ENCODE results near the gene CAPN1. TPM values are rescaled to one million over a fixed set of nuclear protein-coding genes. Genes with fewer than 3 reads are reported as not detected.

CAPN1 gene
- polyA plus RNA-seq, 2 of the 4 experiments (the other 2 are of a cell fraction), result 63.7 to 93.1 TPM

DNA sequence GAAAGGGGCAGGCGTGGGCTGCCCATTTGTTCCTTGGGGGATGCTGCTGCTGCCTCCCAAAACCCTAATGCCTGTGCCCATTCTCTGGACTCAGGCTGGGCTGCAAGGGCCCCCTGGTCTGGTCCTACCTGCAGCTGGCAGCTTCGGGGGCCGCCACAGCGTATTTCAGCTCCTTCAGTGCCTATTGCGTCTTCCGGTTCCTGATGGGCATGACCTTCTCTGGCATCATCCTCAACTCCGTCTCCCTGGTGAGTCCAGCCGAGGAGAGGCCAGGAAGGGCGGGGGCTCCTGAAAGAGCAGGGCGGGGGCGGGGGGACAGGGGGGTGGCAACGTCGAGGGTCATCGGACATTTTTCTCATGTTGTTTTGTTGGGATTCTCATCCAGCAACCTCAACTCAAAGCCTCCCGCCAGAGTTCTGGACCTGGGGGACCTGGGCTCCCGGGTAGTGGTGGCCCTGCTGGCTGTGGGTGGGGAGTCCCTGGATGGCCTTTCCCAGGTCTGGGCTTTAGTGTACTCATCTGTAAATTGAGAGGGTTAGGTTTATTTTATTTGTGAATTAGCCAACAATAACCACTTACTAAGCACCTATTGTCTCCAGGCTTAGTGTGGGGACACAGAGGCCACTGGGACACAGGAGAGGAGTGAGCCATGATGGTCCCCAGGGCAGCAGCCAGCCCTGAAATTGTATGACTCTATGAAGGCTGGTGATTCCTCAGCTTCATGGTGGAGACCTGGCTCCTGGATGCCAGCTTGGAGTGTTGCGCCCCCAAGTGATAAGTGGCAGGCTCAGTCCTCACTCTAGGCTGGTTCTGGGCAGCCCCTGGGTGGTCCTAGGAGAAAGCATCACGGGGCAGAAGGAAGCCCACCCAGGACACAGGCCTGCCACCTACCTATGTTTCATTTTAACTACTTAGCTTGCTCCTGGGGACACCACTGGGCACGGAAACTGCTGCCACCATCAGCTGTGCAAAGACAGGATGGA, 36.0 kb downstream of the CAPN1 start (continued):
- TF ChIP-seq, protein P1, sequence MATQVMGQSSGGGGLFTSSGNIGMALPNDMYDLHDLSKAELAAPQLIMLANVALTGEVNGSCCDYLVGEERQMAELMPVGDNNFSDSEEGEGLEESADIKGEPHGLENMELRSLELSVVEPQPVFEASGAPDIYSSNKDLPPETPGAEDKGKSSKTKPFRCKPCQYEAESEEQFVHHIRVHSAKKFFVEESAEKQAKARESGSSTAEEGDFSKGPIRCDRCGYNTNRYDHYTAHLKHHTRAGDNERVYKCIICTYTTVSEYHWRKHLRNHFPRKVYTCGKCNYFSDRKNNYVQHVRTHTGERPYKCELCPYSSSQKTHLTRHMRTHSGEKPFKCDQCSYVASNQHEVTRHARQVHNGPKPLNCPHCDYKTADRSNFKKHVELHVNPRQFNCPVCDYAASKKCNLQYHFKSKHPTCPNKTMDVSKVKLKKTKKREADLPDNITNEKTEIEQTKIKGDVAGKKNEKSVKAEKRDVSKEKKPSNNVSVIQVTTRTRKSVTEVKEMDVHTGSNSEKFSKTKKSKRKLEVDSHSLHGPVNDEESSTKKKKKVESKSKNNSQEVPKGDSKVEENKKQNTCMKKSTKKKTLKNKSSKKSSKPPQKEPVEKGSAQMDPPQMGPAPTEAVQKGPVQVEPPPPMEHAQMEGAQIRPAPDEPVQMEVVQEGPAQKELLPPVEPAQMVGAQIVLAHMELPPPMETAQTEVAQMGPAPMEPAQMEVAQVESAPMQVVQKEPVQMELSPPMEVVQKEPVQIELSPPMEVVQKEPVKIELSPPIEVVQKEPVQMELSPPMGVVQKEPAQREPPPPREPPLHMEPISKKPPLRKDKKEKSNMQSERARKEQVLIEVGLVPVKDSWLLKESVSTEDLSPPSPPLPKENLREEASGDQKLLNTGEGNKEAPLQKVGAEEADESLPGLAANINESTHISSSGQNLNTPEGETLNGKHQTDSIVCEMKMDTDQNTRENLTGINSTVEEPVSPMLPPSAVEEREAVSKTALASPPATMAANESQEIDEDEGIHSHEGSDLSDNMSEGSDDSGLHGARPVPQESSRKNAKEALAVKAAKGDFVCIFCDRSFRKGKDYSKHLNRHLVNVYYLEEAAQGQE (IDR thresholded peaks at IDR 0.05), result no peak
- TF ChIP-seq HOXA7 (CRISPR knock-in tag; IDR thresholded peaks at IDR 0.05) (no peak), RFX5 (IDR thresholded peaks at IDR 0.05) (no peak), ZNF302 (CRISPR knock-in tag; IDR thresholded peaks at IDR 0.05) (no peak), HOXB13 (CRISPR knock-in tag; IDR thresholded peaks at IDR 0.05; ENCODE audit: low read depth) (no peak), POLR2A (IDR thresholded peaks at IDR 0.05; ENCODE audit: low read length) (no peak), GATA3 (IDR thresholded peaks at IDR 0.05; ENCODE audit: borderline replicate concordance) (no peak)

DNA sequence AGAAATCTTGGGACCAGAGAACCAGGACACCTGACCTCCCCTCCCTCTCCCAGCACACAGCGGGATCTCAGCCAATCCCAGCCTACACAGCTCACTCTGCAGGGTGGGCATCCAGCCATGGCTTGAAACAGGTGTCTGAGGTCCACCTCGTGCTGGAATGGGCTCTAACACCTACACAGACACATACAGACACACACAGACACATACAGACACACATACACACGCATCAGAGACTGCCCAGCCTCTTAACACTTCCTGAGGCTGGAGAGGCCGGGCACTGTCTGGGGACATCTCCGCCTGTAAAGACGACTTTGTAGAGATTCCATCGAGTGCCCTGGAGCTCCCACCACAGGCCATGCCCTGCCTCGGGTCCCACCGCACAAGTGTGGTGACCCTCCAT, 36.7 kb downstream of the CAPN1 start:
- Histone ChIP-seq H3K9me3 (no peaks in the 10 kb centered on the region), H3K4me3 (no peak overlapping the region), H3K4me2 (no peak overlapping the region), H3K27ac (no peak overlapping the region), H3K4me1 (no peaks in the 10 kb centered on the region)
- FAIRE-seq (no peak), DNase-seq (ENCODE audit: low read depth in 1 of 2, low spot score in 1 of 2) (no peak), ATAC-seq (no peak; a peak in 1 of 6 replicates)
- POLR2A ChIA-PET, result no interaction called here
- 88% methylated on average over 9 of the region's 9 CpGs for WGBS (ENCODE audit: missing lambda C conversion rate)
- CTCF ChIA-PET, result interaction anchor here (0.6 to 11.8 kb wide), 4 partner anchors 10 to 349 kb away, joined by 3 to 81 read pairs (median 4); no protein-coding TSS in a partner anchor
- TF ChIP-seq ZC3H11A (IDR thresholded peaks at IDR 0.05) (no peak), POLR2AphosphoS2 (conservative IDR thresholded peaks at IDR 0.05; ENCODE audit: low read length) (no peak), HEYL (CRISPR knock-in tag; IDR thresholded peaks at IDR 0.05) (no peak), SREBF2 (IDR thresholded peaks at IDR 0.05) (no peak), HOXA7 (CRISPR knock-in tag; IDR thresholded peaks at IDR 0.05) (no peak), CBX8 (IDR thresholded peaks at IDR 0.05) (no peak), ESRRA (IDR thresholded peaks at IDR 0.05; ENCODE audit: borderline replicate concordance, low read length) (no peak)
- TF ChIP-seq, protein P2, sequence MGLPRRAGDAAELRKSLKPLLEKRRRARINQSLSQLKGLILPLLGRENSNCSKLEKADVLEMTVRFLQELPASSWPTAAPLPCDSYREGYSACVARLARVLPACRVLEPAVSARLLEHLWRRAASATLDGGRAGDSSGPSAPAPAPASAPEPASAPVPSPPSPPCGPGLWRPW (IDR thresholded peaks at IDR 0.05), result no peak
- TF ChIP-seq, protein P3, sequence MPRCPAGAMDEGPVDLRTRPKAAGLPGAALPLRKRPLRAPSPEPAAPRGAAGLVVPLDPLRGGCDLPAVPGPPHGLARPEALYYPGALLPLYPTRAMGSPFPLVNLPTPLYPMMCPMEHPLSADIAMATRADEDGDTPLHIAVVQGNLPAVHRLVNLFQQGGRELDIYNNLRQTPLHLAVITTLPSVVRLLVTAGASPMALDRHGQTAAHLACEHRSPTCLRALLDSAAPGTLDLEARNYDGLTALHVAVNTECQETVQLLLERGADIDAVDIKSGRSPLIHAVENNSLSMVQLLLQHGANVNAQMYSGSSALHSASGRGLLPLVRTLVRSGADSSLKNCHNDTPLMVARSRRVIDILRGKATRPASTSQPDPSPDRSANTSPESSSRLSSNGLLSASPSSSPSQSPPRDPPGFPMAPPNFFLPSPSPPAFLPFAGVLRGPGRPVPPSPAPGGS (IDR thresholded peaks at IDR 0.05), result no peak

DNA sequence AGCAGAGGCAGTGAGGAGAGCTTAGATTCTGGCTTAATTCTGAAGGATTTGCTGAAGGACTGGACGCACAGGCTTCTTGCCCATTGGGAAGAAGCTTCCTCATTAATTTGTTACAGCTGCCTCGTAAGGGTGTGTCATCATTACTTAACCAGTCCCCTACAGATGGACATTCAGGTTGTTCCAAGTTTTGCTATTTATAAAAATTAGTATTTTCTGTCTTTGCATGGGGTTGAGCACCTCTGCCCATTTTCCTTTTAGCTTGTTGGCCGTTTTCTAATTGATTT, 38.1 kb downstream of the CAPN1 start:
- FAIRE-seq, result no peak
- CTCF ChIA-PET, result interaction anchor here (0.8 to 11.8 kb wide), 6 partner anchors 9 to 108 kb away, joined by 3 to 81 read pairs (median 5); no protein-coding TSS in a partner anchor
- TF ChIP-seq FOSL2 (IDR thresholded peaks at IDR 0.05) (no peak), FOSL2 (CRISPR knock-in tag; IDR thresholded peaks at IDR 0.05) (no peak), JUN (IDR thresholded peaks at IDR 0.05) (no peak), BHLHE40 (IDR thresholded peaks at IDR 0.05; ENCODE audit: low read depth, low read length) (no peak), HOXB5 (CRISPR knock-in tag; IDR thresholded peaks at IDR 0.05) (no peak), NPAS2 (CRISPR knock-in tag; IDR thresholded peaks at IDR 0.05; ENCODE audit: borderline replicate concordance) (no peak), RNF2 (IDR thresholded peaks at IDR 0.05; ENCODE audit: borderline replicate concordance, low read depth) (no peak), ZNF302 (CRISPR knock-in tag; IDR thresholded peaks at IDR 0.05) (no peak), GATA3 (IDR thresholded peaks at IDR 0.05; ENCODE audit: borderline replicate concordance) (no peak), RAD21 (conservative IDR thresholded peaks at IDR 0.05 in 1 of 2, IDR thresholded peaks at IDR 0.05 in 1 of 2) (no peak)
- TF ChIP-seq, protein P1 (IDR thresholded peaks at IDR 0.05), result no peak
- TF ChIP-seq, protein P4, sequence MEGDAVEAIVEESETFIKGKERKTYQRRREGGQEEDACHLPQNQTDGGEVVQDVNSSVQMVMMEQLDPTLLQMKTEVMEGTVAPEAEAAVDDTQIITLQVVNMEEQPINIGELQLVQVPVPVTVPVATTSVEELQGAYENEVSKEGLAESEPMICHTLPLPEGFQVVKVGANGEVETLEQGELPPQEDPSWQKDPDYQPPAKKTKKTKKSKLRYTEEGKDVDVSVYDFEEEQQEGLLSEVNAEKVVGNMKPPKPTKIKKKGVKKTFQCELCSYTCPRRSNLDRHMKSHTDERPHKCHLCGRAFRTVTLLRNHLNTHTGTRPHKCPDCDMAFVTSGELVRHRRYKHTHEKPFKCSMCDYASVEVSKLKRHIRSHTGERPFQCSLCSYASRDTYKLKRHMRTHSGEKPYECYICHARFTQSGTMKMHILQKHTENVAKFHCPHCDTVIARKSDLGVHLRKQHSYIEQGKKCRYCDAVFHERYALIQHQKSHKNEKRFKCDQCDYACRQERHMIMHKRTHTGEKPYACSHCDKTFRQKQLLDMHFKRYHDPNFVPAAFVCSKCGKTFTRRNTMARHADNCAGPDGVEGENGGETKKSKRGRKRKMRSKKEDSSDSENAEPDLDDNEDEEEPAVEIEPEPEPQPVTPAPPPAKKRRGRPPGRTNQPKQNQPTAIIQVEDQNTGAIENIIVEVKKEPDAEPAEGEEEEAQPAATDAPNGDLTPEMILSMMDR (IDR thresholded peaks at IDR 0.05), result no peak

More for the DNA sequence above, 38.1 kb downstream of the CAPN1 start:
- Histone ChIP-seq H3K4me1 (peaks cover 3% of the 10 kb centered on the region), H3K27ac (no peak overlapping the region), H3K4me3 (no peak overlapping the region), H3K4me2 (no peak overlapping the region), H3K9me3 (no peaks in the 10 kb centered on the region)
- 81% methylated on average over 3 of the region's 3 CpGs for WGBS (ENCODE audit: missing lambda C conversion rate)
- POLR2A ChIA-PET, result no interaction called here
- DNase-seq (ENCODE audit: low read depth in 1 of 2, low spot score in 1 of 2), result no peak
- ATAC-seq, result no peak

All from A549 (cell line).